ENCODE results near the gene SH3RF2. TPM values are rescaled to one million over a fixed set of nuclear protein-coding genes. Genes with fewer than 3 reads are reported as not detected.

Gene SH3RF2
- total and polyA plus RNA-seq, 2 experiments from 2014 or later, result 38.3 to 43.1 TPM

DNA sequence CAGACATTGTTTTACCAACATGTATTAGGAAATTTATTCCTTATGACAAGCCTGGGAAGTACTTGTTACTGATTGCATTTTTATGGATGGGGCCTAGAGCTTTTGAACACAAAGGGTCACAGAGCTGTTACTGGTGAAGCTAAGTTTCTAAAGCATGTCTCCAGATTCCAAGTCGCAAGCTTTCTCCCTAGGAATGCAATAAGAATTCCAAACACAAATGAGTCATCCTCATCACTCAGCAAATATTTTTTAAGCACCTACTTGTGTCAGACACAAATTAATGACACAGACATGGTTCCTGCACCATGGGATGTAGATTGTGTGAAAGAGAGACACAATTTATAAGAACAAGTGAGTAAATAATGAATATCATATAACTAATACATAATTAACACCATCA is 11.0 kb upstream of the SH3RF2 start:
- DNase-seq (ENCODE audit: low read depth in 1 of 2, low spot score in 1 of 2), result peak; percentile 42 to 88
- H3K4me3 ChIP-seq, result no peak overlapping the region
- TF ChIP-seq CTCF (IDR thresholded peaks at IDR 0.05; ENCODE audit: low read depth, low read length), result no peak
- peak overlapping the region; percentile 13 for H3K27ac ChIP-seq
- no peaks in the 10 kb centered on the region for H3K27me3 ChIP-seq
- H3K36me3 ChIP-seq, result no peaks in the 10 kb centered on the region
- peaks cover 11% of the 10 kb centered on the region for H3K4me1 ChIP-seq (ENCODE audit: low read depth)
- no peaks in the 10 kb centered on the region for H3K9me3 ChIP-seq (ENCODE audit: low read depth)

DNA sequence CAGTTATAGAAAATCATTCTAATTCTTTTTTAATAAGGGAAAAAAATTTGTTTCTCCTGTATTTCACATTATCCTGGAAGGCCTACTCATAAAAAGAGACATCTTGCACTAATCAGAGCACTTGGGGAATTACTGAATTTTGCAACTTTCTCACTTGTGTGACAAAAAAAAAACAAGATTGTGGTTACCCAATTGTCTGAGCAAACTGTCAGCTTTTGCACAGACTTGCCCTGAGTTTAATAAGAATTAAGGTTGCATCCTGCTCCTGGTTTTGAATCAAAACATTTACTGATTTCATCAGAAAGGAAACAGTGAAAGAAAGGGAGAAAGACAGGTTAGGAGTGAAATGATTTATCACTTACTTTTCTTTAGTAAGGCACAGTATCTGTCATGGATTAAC is 10.6 kb upstream of the SH3RF2 start:
- no peaks in the 10 kb centered on the region for H3K9me3 ChIP-seq (ENCODE audit: low read depth)
- H3K27ac ChIP-seq, result peak overlapping the region; percentile 13
- no peak overlapping the region for H3K4me3 ChIP-seq
- no peaks in the 10 kb centered on the region for H3K36me3 ChIP-seq
- no peaks in the 10 kb centered on the region for H3K27me3 ChIP-seq
- H3K4me1 ChIP-seq (ENCODE audit: low read depth), result peaks cover 11% of the 10 kb centered on the region
- peak in 1 of 2 donors; percentile 80 for DNase-seq (ENCODE audit: low read depth in 1 of 2, low spot score in 1 of 2)
- TF ChIP-seq CTCF (IDR thresholded peaks at IDR 0.05; ENCODE audit: low read depth, low read length), result no peak

DNA sequence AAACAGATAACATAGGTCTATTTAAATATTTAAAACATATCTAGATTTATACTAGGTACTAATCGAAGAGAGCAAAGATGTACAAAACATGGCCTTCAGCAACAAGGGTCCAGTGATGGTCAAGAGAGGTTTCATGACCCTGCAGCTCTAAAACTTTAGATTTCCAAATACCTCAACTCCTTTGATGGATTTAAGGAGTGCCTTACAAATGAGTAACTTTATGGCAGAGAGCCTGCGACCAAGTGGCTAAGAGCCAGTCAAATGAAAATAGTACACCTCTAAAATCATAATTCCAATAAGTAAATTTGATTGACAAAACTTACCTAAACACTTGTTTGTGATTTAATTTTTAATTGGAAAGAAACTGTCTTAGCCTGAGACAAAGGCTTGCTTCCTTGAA is 4.7 kb upstream of the SH3RF2 start:
- DNase-seq (ENCODE audit: low read depth in 1 of 2, low spot score in 1 of 2), result no peak
- Histone ChIP-seq H3K4me1 (ENCODE audit: low read depth) (peaks cover 9% of the 10 kb centered on the region), H3K36me3 (no peaks in the 10 kb centered on the region), H3K9me3 (ENCODE audit: low read depth) (no peaks in the 10 kb centered on the region), H3K27ac (no peak overlapping the region), H3K27me3 (no peaks in the 10 kb centered on the region), H3K4me3 (no peak overlapping the region)
- TF ChIP-seq CTCF (IDR thresholded peaks at IDR 0.05; ENCODE audit: low read depth, low read length), result no peak

DNA sequence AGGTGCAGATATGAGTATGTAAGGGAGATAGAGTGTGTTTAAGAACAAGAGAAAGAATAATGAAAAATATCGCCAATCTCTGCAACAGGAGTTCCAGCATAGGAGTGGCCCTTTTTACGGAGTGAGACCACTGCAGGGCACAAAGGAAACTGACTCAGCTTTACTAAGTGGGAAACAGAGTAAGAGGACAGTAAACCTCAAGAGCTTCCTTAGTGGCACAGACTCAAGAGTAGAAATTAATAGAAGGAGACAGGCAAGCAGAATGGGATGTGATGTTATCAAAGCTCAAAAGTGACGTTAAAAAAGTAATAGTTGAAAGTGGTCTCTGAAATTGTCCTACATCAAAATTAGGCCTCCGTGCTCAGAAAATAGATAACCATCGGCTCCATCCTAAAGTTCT is 2.1 kb upstream of the SH3RF2 start:
- Histone ChIP-seq H3K4me3 (no peak overlapping the region), H3K9me3 (ENCODE audit: low read depth) (no peaks in the 10 kb centered on the region), H3K27ac (no peak overlapping the region), H3K4me1 (ENCODE audit: low read depth) (peaks cover 32% of the 10 kb centered on the region), H3K36me3 (no peaks in the 10 kb centered on the region), H3K27me3 (no peaks in the 10 kb centered on the region)
- TF ChIP-seq CTCF (IDR thresholded peaks at IDR 0.05; ENCODE audit: low read depth, low read length), result no peak
- DNase-seq (ENCODE audit: low read depth in 1 of 2, low spot score in 1 of 2), result no peak

- Histone ChIP-seq H3K27ac (peak overlapping the region; percentile 91), H3K4me1 (ENCODE audit: low read depth) (peaks cover 38% of the 10 kb centered on the region), H3K27me3 (no peaks in the 10 kb centered on the region), H3K36me3 (no peaks in the 10 kb centered on the region), H3K9me3 (ENCODE audit: low read depth) (no peaks in the 10 kb centered on the region), H3K4me3 (peak overlapping the region; percentile 43)
- peak in 1 of 2 donors; percentile 28 for DNase-seq (ENCODE audit: low read depth in 1 of 2, low spot score in 1 of 2)
- TF ChIP-seq CTCF (IDR thresholded peaks at IDR 0.05; ENCODE audit: low read depth, low read length), result no peak
Measured at GRCh38 chr5:145937432-145938250, 1.3 kb downstream of the SH3RF2 start.
